AG08396 (cell line): Measurements from ENCODE around the gene IFNAR1.
"Not testable (repeated sequence)": the region's sequence is repeated elsewhere in the genome, so short reads cannot be mapped to it uniquely, and the experiment has no call there.

Source experiments
- DNase-seq: peaks from one replicate; pipeline ENCODE4 v3.0.0; 2012; ENCODE audit warnings: low spot score, mixed read lengths

IFNAR1 gene

DNA sequence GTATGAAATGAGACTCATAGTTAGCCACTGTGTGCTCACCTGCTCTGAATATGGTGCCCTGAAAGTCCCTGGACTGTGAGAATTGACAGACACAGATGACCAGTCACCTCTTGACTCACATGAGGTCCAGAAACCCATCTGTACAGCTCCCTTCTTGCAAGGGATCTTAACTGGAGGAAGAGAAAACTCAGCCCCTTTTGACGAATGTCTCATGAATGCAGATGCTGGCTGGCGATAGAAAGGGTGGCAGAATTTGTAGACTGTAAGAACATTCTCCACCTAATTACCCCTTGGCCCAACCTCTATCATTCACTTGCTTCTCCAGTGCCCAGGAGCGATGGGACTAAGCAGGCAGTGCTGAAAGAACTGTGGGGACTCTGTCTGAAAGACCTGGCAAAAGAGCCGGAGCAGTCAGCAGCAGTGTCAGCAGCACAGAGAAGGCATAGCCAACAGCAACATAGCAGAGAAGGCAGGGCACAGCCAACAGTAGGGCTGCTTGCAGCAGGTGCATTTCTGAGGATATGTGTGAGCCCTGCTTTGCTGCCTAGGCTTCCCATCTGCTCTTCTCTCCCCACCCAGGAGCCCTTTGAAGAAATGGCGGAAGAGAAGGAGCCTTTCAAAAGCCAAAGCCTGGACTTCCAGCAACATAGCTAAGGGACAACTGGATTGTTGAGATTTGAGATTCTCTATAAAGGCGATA, 52.6 kb downstream of the IFNAR1 start:
- DNase-seq: no peak

DNA sequence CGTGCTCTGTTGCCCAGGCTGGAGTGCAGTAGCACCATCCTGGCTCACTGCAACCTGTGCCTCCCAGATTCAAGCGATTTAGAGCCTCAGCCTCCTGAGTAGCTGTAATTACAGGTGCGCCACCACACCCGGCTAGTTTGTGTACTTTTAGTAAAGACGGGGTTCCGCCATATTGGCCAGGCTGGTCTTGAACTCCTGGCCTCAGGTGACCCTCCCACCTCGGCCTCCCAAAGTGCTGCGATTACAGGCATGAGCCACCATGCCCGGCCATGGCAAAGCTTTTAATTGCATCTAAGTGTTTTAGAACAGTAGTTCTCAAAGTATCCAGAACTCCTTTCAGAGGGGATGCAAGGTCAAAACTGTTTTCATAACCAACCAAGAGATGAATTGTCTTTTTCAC, 53.3 kb downstream of the IFNAR1 start:
- DNase-seq: no peak

DNA sequence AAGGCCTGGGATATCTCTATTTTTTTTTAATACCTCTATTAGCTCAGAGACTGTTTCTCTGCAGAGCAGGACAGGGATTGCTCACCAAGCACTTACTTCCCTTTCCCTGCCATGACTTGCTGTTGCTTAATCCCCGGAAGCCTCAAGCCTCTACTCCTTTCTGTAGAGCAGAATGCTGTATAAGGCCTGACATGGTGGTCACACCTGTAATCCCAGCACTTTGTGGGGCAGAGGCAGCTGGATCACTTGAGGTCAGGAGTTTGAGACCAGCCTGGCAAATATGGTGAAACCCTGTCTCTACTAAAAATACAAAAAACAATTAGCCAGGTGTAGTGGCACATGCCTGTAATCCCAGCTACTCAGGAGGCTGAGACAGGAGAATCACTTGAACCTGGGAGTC, 55.2 kb downstream of the IFNAR1 start:
- not testable (repeated sequence) for DNase-seq

DNA sequence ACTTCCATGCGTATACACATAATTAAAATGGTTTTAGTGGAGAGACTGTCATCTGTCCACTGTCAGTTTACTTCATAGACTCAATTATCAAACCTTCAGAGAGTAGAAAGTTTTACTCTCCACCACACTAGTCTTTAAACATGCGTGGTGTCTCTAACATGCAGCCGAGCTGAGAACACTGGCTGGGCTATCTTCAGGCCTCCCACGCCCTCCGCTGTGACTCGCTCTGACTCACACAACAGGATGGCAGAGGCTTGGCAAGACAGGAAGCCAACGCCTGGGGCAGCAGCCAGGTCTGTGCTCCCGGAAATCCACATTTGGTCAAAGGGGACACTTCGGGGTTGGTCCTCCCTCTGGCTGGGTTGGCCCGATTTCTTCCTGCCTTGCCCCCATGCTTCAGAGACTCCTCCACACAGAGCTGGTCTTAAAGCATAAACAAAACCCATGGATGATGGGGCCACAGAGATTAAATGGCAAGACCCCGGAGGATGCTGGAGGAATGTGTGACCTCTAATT, 55.8 kb downstream of the IFNAR1 start:
- peak; percentile 84 for DNase-seq

DNA sequence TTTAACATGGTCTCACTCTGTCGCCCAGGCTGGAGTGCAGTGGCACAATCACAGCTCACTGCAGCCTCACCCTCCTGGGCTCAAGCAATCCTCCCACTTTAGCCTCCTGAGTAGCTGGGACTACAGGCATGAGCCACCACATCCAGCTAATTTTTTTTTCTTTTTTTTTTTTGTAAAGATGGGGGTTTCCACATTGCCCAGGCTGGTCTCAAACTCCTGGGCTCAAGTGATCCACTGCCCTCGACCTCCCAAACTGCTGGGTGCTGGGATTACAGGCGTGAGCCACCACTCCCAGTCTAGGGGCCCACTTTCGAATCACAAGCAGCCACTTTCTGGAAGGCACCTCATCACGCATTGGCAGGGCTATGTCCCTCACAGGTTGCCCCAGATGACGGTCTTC, 56.6 kb downstream of the IFNAR1 start:
- DNase-seq: not testable (repeated sequence)

DNA sequence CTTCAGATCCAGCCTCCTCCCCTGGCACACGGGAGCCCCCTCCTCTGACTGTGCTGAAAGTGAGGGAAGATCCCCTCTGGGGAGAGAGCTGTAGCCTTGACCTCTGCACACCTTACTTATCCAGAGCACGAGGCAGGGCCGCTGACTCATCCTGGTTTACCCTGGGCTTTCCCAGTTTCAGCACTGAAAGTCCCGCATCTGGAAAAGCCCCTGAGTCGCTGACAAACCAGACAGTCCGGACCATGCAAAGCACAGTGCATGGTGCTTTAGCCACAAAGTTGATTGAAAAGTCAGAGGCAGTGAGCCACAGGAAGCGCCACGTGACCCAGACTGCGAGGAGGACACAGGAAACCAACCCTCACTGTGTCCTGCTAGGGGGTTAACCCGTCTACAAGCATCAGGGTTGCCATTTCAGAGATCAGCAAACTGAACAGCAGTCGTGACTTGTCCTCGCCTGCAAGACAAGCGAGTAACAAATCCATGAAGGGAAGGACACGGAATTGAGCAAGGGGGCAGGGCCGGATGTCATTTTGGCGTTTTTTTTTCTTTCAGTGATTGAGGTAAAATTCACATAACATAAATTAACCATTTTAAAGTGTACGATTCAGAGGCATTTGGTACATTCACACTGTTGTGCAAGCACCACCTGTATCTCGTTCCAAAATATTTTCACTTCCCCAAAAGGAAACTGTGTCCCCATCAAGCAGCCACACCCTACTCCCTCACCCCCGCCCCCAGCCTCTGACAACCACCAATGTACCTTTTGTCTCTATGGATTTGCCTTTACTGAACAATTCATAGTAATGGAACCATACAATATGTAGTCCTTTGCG, 58.5 kb downstream of the IFNAR1 start:
- peak; percentile 30 for DNase-seq

DNA sequence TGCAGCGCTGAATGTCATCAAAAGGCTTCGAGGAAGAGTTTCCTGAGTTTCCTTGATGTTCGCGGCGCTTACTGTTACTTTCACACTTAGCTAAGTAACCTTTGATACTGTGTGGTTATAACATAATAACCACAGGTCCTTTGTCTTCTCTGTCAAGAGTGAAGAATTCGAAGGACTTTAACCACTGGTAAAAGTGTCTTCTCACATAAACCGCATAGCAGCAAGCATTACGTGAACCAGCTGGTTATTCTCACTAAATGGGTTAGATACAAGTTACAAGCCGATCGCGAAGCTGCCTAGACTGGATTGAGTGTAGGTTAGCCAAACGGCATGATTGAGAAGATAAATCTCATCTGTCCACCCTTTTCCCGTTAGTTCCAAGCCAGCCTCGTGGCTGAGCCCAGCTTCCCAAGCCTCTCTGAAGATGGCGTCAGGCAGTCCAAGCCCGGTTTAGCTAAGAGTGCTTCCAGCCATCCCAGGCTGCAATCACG, 60.1 kb downstream of the IFNAR1 start:
- no peak for DNase-seq

DNA sequence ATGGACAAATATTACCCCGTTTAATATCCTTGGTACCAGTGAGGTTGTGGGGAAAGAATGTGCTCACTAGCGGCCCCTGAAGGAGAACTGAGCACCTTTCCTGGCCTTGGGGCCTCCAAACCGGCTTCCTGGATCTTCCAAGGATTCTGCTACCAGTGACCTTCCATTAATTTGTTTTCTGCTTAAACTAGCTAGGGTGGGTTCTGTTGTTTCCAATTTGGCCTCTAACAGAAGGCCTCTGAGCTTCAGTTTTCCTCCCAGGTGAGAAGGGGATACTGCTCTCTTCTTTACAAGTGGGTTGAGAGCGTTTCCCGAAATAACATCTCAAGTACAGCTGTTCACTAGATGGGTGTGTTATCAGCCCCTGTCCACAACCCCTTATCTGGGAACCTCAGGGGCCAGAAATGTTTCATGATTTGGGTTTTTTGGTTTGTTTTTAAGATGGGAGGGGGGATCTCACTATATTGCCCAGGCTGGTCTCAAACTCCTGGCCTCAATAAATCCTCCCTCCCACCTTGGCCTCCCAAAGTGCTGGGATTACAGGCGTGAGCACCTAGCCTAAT, 61.5 kb downstream of the IFNAR1 start:
- DNase-seq: no peak

DNA sequence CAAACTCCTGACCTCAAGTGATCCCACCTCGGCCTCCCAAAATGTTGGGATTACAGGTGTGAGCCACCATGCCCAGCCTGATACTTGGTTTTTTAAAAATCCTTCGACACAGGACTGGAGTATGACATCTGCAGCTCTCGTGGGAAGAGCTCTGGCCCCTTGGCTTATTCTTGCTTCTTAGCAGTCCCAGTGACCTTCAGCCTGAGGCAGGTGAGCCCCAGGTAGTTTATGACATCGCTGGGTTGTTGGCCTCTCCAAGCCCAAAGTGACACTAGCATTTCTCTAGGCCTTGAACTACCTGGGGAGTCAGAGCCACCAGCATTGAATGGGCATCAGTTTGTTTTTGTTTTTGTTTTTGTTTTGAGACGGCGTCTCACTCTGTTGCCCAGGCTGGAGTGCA, 62.5 kb downstream of the IFNAR1 start:
- no peak for DNase-seq

DNA sequence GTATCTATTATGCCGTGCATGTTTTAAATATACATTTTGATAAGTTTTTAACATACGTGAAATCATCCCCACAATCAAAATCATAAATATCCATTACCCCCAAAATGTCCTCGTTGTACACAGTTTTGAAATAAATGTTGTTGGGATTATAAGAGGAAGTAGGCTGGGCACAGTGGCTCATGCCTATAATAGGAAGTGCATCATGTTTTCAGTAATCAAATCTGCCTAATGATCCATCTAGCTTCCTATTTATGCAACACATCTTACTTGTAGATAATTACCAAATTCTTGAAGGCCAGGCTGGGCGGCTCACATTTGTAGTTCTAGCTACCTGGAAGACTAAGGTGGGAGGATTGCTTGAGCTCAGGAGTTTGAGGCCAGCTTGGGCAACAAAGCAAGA, 63.4 kb downstream of the IFNAR1 start:
- no peak for DNase-seq

DNA sequence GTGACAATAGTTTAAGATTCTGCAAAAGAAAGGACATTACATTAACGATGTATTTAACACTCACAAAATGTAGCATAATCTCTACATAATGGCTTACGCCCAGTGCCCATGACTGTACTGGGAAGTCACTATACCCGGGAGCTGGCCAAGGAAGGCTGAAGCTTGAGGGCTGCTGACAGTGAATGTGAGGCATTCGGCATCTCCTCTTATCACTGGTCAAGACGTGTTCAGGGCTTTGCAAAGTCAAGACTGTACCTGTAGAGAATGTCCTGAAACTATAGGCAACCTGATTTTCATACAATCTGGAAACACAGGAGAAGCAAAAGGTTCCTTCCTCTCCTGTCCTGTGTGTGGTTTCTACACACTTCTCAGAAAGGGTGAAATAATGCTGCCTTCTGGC, 65.7 kb downstream of the IFNAR1 start:
- no peak for DNase-seq

DNA sequence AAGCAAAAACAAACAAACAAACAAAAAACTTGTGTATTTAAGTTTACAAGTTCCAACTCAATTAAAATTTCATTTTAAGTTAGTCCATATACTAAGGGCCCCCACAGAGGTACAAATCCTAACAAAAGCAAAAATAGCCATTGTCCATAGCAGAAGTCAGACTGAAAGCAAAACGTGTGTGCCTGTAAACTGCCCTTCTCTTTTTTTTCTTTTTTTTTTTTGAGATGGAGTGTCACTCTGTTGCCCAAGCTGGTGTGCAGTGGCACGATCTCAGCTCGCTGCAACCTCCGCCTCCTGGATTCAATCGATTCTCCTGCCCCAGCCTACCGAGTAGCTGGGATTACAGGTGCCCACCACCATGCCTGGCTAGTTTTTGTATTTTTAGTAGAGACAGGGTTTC, 66.9 kb downstream of the IFNAR1 start:
- no peak for DNase-seq

DNA sequence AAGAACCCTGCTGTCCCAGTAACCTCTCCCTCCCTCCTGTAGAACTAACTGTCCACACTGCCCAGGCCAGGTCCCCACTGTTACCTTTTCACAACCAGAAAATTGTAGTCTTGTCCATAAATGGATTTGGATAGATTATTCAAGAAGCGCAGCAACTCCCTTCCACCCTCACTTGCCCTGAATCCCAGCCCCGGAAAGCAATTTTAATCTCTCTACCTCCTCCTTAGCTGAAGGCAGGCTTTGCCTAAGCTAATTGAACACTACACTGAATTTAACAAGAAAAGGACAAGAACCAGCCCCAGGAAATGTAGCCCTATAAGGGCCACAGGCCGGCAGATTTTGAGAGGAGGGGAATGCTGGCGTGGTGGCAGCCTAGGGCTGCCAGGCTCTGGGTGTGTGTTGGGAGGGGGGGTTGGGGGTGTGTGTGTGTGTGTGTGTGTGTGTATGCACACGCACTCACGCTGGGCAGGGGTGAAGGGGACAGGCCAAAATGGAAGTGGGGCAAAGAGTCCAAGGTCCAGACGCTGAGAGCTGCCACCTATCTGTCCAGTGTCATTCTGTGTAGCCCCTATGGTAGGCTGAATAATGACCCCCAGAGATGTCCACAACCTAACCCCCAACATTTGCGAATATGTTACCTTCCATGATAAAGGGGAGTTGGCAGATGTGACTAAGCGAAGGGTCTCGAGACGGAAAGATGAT, 67.7 kb downstream of the IFNAR1 start:
- DNase-seq: no peak

DNA sequence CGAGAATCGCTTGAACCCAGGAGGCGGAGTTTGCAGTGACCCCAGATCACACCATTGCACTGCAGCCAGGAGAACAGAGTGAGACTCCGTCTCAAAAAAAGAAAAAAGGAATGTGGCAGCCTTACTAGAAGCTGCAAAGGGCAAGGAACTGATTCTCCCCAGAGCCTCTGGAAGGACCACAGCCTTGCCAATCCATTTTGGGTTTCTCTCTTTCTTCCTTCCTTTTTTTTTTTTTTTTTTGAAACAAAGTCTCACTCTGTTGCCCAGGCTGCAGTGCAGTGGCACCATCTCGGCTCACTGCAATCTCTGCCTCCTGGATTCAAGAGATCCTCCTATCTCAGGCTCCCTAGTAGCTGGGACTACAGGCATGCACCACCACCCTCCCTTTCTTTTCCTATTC, 68.6 kb downstream of the IFNAR1 start:
- no peak for DNase-seq

DNA sequence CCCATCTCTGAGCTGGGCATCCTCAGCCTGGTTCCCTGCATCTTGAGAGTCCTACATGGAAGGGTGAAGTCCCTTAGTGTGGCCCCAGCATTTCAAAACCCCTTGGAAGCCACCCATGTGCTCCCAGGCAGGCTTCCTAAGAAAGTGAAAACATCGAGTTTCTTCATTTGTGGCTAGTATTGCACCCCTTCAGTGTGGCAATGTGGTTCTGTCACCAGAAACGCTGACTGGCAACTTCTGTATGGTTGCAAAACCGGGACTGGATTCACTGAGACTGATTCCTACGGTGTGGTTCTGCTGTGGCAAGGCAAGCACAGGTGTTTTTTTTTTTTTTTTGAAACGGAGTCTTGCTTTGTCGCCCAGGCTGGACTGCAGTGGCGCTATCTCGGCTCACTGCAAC, 69.5 kb downstream of the IFNAR1 start:
- DNase-seq: no peak

DNA sequence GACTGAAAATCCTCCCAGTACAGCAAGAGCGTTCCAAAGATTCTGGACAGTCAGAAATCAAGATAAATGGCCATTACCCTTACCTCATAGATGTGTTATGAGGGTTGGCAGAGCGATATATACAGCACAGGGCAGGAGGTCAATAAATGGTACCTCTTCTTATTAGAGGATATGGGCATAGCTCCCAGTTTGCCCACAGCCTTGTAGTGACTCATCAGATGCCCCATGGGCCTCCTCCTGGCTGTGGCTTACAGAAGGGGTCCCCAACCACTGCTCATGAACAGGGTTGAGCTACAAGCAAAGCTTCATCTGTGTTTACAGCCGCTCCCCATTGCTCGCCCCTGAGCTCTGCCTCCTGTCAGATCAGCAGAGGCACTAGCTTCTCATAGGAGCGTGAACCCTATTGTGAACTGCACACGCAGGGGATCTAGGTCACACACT, 71.1 kb downstream of the IFNAR1 start:
- DNase-seq: peak; percentile 41

DNA sequence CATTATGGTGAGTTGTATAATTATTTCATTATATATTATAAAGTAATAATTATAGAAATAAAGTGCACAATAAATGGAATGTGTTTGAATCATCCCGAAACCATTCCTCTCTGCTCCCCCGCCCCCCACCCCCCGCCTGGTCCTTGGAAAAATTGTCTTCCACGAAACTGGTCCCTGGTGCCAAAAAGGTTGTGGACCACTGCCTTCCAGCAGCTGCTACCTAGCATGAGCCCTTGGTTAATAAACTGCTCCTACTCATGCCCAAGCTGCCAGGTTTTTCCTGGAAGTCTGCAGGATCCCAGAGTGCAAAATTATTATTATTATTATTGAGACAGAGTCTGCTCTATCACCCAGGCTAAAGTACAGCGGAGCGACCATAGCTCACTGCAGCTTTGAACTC, 71.7 kb downstream of the IFNAR1 start:
- no peak for DNase-seq

DNA sequence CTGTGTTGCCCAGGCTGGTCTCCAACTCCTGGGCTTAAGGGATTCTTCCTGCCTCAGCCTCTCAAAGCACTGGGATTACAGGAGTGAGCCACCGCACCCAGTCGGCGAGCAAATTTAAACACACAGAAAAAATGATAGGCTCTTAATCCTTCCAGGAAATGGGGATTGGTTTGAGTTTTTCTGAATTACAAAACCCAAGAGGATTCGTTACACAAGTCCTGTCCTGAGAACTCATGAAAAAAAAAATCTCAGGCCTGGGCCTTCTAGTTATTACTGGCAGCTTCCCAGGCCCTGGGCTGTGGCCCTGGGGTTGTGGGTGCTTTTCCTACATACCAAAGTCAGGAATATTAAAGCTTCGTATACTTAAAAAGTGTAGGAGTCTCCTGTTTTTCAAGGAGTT, 72.2 kb downstream of the IFNAR1 start:
- no peak for DNase-seq

DNA sequence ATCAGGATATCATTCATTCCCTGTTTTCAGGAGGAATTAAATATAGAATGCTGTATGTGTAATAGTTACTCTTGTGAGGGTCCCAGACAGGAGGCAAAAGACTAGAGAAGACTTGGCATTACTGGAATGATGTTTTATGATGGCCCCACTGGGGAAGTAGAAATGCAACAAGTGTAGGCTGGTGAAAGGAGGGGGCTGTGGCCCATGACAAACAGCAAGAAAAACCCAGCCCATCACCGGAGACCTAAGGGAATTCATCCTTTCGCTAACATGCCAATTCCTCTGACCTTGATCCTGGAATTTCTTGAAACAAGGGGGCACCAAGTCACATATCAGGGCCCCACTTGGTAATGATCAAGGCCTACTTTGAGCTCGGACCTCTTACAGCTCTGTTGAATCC, 72.9 kb downstream of the IFNAR1 start:
- no peak for DNase-seq

DNA sequence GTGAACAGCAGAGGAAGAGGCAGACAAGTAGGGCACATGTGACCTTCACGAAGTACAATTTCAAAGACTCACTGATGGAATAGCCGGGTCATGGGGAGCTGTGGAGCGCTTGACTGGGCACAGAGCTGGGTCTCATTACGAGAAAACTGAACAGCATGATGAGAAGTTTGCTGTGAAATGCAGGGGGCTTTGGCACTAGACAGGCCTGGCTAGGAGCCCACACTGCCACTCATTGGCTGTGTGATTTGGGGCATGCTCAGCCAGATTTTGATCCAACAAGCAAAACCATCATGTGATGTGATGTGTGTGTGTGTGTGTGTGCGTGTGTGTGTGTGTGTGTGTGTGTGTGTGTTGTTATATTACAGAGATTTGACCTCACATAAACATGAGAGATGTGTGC, 73.6 kb downstream of the IFNAR1 start:
- DNase-seq: no peak

DNA sequence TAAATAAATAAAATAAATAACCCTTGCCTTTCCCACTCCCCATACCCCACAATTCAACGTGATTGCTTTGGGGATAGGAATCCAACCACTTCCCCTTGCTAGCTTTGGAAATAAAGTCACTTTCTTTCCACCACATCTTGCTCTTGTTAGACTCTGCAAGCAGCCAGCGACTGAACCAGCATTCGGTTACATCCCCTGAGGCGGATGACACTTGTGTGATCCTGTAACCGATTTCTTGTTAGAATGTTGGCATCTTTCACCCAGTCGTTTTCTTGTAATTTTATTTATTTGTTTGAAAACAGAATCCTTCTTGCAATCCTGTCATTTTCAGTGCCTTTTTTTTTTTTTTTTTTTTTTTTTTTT, 76.8 kb downstream of the IFNAR1 start:
- DNase-seq: no peak
